Left renal cortex interstitium (tissue), 4 donors: ENCODE data around the gene C14orf93. TPM values are rescaled to one million over a fixed set of nuclear protein-coding genes. Genes with fewer than 3 reads are reported as not detected.

Source experiments
- DNase-seq, 4 donors: peaks; one replicate each; pipeline ENCODE4 v3.0.0-alpha.2; 2013; ENCODE audit warnings: low read depth in 4 of 4, low spot score in 2 of 4, missing footprints in 1 of 4
- polyA plus RNA-seq, 4 donors: library from polyadenylated mRNA; unstranded; fragments of 120-200 nt; gene quantifications; one replicate each; pipeline ENCODE4 v1.2.1, GENCODE V29; 2013; ENCODE audit not compliant: insufficient read length in 4 of 4

Gene C14orf93
- polyA plus RNA-seq, 4 donors: 18.8 to 25.3 (median 23.3) TPM

GRCh38 chr14:23047034-23047634 lies 37.2 kb upstream of the C14orf93 start:
- DNase-seq: no peak

DNA sequence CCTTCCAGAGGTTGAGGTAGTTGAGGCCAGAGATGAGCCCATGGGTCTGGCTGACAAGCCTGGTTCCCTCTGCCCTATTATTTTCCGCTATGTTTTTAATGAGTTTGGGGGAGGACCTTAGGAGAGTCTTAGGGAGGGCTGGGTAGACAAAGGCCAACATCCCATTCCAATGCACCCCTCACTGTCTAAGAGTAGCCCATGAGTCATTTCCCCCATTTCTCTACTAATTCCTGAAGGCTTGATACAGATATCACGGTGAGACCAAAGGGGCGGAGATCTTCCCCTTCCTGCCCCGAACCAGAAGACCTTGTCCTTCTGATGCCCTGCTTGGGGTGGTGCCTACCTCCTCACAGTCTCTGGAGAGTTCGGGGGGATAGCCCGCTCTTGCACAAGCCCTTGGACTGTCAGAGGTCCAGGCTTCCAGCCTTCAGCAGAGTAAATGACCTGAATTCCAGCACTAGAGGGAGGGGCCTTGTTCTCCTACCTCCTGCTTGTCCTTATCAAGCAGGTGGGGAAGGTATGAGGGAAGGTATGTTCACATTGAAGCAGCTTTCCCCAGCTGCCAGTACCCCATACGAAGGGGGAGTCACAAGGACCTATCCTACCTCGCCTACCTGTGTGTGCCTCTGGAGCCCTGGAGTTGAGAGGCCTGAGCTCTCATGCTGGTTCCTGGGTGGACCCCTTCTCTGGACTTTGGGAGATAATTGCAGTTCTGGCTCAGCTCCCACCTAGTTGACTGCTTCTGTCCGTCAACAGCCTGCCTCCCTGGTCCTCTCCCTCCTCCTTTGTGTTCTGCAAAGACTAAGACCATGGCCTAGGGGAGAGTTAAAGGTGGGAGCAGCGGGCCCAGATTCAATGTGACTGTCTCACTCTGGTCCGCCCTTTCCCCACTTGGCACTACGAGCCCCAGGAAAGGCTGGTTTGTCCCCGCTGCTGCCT lies 35.7 kb upstream of the C14orf93 start:
- DNase-seq: no peak

GRCh38 chr14:23044840-23045239 lies 34.9 kb upstream of the C14orf93 start:
- DNase-seq: no peak

GRCh38 chr14:23043754-23044153 lies 33.8 kb upstream of the C14orf93 start:
- DNase-seq: no peak

GRCh38 chr14:23043145-23043544 lies 33.2 kb upstream of the C14orf93 start:
- no peak for DNase-seq

GRCh38 chr14:23042162-23042965 lies 32.4 kb upstream of the C14orf93 start, which contains the start of gene PSMB11:
TSS of gene PSMB11 (plus strand) at chr14:23042212. CDS start at chr14:23042226, 14 bp downstream.
- DNase-seq: no peak

- no peak for DNase-seq
These were observed 31.8 kb upstream of the C14orf93 start for GRCh38 chr14:23041729-23042128.

DNA sequence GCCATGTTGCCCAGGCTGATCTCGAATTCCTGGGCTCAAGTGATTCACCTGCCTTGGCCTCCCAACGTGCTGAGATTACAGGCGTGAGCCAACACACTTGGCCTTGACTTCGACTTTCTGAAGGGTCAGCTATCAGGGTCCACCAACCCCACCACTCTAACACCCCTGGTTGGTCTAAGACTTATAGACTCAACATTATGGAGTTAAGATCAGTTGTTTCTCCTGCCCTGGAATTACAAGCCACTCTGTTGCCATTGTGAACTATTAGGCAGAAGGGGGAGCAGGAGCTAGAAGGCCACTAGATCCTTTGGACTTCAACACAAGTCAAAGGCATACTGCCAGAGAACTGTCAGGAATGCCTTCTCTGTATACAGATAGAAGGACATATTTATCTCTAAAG lies 30.2 kb upstream of the C14orf93 start:
- DNase-seq: no peak

DNA sequence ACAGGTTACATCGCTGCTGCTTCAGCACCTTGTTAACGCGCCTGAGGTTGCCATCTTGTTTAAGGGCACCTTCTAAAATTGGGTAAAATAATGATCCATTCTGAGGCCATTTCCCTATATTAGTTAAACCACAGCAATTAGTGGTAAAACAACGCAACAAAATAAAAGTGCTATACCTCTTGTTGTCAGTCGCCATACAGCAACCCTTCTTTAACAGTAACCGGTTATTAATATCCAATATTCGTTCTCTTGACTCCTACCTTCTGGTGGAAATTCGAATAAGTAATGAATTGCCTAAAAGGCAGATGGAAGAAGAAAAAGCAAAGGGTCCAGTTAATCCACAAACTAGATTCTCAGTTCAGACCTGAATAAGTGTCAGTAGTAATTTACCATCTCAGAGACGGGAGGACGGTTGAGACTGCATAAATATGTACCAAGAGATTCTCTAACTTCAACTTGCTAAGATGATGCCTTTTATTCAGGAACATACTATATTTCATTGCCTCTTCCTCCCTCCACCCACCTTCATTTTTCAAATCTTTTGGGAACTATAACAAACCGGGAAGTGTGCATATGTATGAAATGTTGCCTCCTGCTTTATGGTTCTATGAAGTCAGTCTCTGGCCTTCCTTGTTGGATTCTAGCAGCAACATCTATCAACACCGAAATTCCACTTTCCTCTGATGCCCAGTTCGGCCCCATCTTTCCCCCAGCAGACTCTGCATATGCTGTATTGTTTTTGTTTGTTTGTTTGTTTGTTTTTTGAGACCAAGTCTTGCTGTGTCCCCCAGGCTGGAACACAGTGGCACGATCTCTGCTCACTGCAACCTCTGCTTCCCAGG lies 25.6 kb upstream of the C14orf93 start:
- no peak for DNase-seq

- DNase-seq: peak; percentile 90 to 98 (median 94)
These were observed 24.8 kb upstream of the C14orf93 start, which contains the start of gene PSMB5 for GRCh38 chr14:23034498-23035302. TSS of gene PSMB5 (minus strand) at chr14:23034900. CDS start at chr14:23034881, 19 bp downstream.

DNA sequence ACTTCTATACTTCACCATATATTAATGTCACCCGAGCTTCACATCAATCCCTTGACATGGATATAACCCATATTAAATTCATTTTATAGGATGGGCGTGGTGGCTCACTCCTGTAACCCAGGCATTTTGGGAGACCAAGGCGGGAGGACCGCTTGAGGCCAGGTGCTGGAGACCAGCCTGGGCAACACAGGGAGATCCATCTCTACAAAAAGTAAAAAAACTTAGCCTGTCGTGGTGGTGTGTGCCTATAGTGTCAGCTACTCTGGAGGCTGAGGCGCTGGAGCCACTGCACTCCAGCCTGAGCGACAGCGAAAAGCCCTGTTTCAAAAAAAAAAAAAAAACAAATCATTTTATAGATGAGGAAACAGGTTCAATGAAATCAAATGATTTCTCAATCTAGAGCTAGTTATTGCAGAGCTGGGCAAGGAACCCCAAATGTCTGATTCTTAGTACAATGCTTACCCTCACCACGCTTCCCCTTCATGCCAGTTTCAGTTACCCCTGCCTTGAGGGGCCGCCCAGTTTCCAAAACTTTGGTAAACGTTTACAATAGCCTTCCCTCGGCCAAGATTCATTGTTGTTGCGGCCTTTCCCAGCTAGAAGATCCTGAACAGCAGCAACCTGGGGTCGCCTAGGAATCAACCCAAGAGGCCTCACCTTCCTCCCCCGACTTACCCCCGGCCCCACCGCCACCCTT lies 24.0 kb upstream of the C14orf93 start:
- DNase-seq: no peak

GRCh38 chr14:23033251-23033727 lies 23.3 kb upstream of the C14orf93 start:
- no peak for DNase-seq

GRCh38 chr14:23030936-23031335 lies 21.0 kb upstream of the C14orf93 start:
- no peak for DNase-seq

DNA sequence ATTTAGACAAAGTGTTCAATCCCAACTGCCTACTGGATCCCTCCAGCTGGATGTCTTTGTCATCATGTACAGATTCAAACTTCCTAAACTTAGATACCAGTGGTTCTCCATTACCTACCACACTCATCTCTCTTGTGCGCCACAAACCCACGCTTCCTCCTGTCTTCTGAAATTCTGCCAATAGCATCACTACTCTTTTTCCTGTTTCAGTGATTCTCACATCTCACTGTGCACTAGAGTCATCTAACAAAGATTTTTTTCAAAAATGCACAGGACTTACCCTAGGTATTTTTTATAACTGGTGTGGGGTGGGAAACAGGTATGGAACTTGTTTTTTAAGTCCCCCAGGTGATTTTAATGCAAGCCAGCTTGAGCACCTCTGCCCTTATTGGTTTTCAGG lies 18.9 kb upstream of the C14orf93 start:
- no peak for DNase-seq

DNA sequence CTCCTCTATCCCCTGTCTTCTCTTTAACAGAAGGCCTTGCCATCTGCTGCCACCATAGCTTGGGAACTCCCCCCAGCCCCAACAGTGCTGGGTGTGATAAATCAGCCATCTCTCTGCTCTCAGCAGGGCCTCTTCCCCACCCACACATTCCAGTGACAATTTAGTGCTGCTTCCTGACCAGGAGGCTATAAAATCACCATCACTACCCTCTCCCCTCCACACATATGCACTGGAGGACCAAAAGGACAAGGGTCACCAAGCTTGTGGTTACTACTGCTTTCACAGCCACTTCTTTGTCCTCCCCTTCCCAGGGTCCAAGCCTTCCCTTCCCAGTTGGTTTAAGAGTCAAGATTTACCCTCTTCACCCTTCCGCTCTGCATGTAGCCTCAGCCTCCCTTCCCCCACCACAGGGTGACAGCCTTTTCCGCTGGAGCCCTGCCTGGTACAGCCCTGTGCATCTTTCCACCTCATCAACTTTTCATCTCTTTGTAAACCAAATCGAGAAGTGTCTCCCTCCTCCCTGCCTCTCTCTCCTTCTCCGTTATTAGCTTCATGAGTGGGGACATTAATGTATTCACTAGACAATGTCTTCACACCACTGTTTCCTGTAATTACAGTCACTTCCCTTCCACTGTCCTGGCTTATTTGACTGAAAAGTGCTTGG lies 15.3 kb upstream of the C14orf93 start:
- no peak for DNase-seq

DNA sequence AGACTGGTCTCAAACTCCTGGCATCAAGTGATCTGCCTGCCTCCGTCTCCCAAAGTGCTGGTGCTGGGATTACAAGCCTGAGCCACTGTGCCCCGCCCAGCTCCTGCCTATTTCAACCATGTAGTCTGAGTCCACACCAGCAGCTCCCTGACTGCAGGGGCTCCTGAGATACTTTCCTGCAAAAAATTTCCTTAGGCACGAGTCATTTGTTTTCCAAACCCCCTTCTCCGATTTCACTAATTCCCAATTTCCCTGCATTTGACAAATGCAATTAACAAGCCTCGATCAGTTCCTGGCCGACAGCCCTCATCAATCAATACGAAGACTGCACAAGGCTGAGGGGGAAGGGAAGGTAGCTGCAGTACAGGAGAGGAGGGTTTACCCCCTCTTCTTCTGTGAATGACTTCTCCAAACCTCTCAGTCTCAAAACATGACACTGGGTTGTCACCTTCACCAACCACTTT lies 14.7 kb upstream of the C14orf93 start:
- DNase-seq: no peak

DNA sequence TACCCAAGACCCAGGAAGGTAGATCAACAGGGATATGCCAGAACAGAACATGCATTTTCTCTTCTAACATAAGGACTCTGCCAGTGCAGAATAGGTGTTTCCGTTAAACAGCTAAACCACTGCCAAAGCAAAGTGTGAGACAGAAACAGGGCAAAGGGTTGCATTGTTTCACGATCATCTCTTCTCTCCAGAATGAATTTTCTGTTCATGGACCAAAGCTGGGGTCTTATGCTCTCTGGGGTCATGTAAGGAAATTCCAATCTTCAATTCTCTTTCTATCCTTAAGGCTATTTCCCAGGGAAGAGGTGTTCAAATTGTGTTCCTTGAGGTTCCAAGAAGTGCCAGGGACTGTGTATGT lies 13.8 kb upstream of the C14orf93 start:
- no peak for DNase-seq
